Sigmoid colon (tissue), 7 donors: ENCODE measurements around the gene KISS1R. TPM values are rescaled to one million over a fixed set of nuclear protein-coding genes. Genes with fewer than 3 reads are reported as not detected.

ENCODE experiments used
- DNase-seq: peaks from one replicate; pipeline ENCODE4 v3.0.0-alpha.2; 2019
- H3K27ac ChIP-seq, 4 donors: fragments of 200-600 bp; sonication (generic); one replicate each; pipeline ENCODE4 v1.5.1; 2016 to 2019; ENCODE audit warnings: mild to moderate bottlenecking in 1 of 4
- H3K27me3 ChIP-seq, 3 donors: fragments of 200-600 bp; sonication (generic); one replicate each; pipeline ENCODE4 v1.5.1; 2019; ENCODE audit warnings: mild to moderate bottlenecking in 1 of 3
- H3K36me3 ChIP-seq, 4 donors: fragments of 200-600 bp; sonication (generic); one replicate each; pipeline ENCODE4 v1.5.1; 2016 to 2019
- H3K4me1 ChIP-seq, 4 donors: fragments of 200-600 bp; sonication (generic); one replicate each; pipeline ENCODE4 v1.5.1; 2017 to 2019
- H3K4me3 ChIP-seq, 4 donors: fragments of 200-600 bp; sonication (generic); one replicate each; pipeline ENCODE4 v1.5.1; 2017 to 2019; ENCODE audit warnings: mild to moderate bottlenecking in 2 of 4, moderate library complexity in 1 of 4
- H3K9me3 ChIP-seq, 4 donors: fragments of 200-600 bp in 3 of 4; sonication (generic) in 3 of 4; one replicate each; pipeline versions ENCODE4 v1.5.1 to v1.6.1; 2013 to 2019
- EP300 ChIP-seq, 4 donors: sonication (generic); formaldehyde crosslinking; IDR thresholded peaks; one replicate each; pipeline ENCODE4 v1.6.1; 2017; ENCODE audit warnings: antibody characterized with exemption in 4 of 4
- POLR2A ChIP-seq, 2 donors: fragments of 450-650 bp; IDR thresholded peaks; one replicate each; pipeline ENCODE4 v1.6.1; 2016; ENCODE audit warnings: antibody characterized with exemption in 2 of 2, mild to moderate bottlenecking in 2 of 2, moderate library complexity in 2 of 2
- POLR2AphosphoS5 ChIP-seq, 4 donors: sonication (generic); formaldehyde crosslinking; IDR thresholded peaks; one replicate each; pipeline ENCODE4 v1.6.1; 2017; ENCODE audit warnings: antibody characterized with exemption in 4 of 4
- WGBS, 2 donors: extraction: QIAGEN DNeasy Blood & Tissue Kit; methylation state at CpG; one replicate each; pipeline ENCODE4 v1.1.7; 2013; 5-methylcytosine and 5-hydroxymethylcytosine counted together
- intact Hi-C: fragments of 100-400 bp; cut with DNase I; formaldehyde crosslinking; loops from one replicate; pipeline ENCODE4 v1.15.1; 2023
- polyA plus RNA-seq, 3 donors: library from polyadenylated mRNA; stranded (reverse); fragments of 200-250 nt; gene quantifications; one replicate each; pipeline ENCODE4 v1.2.3, GENCODE V29; 2013
- total RNA-seq, 4 donors: library from RNA; depleted of rRNA; stranded (reverse); fragments of >200 nt; gene quantifications; one replicate each; pipeline ENCODE4 v1.1.0, GENCODE V29; 2016
- TF ChIP-seq, protein P1 (sequence below), 4 experiments: fragments of 450-650 bp in 3 of 4; fragments of 200-600 bp in 1 of 4; IDR thresholded peaks; one replicate each; pipeline ENCODE4 v1.5.1; 2016 to 2019; ENCODE audit warnings: antibody characterized with exemption in 4 of 4, mild to moderate bottlenecking in 3 of 4, moderate library complexity in 2 of 4
- donor health status: healthy with polysubstance abuse.
- donor health status: Bipolar disorder and iron deficiency.
- donor health status: healthy.

KISS1R gene
- total and polyA plus RNA-seq, 7 donors = 0.13 TPM; not detected in 6

DNA sequence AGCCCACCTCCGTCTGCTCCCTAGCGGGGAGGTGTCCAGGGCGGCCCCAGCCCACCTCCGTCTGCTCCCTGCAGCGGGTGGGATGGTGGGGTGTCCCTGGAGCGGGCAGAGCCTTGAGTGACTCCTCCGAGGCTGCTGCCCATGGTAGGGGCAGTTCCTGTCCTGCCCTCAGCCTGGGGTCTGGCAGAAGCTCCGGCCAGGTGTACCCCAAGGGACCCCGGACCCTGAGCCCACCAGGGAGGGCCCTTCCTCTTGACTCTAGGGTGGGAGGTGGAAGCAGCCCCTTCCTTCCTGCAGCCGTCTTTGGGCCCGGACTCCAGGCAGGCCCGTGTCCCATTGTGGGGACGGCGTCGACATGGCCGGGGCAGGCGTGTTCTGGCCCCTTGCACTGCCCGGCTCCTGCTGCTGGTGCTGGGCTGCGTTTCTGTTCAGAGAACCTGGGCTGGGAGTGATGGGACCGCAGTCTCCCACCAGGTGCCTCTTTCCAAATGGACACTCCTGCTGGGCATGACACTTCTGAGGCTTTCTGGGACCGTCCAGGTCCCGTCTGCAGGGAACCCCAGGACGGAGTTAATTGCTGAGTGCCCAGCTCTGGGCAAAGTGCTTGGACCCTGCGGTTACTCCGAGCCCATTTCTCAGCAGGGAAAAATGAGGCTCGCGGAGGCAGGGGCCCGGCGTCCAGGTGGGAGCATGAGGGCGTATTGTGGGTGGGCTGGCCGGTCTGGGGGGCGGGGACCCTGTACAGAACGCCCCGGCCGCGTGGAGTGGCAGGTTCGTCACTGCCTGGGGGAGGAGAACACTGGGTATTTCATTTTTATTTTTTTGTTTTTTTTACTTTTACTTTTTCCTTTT lies 28.5 kb downstream of the KISS1R start:
- no peak overlapping the region for H3K27ac ChIP-seq
- WGBS, 2 donors = 81 to 90% methylated on average over 37 of the region's 37 CpGs
- no peak for DNase-seq
- no peak overlapping the region for H3K4me3 ChIP-seq
- no peaks in the 10 kb centered on the region for H3K9me3 ChIP-seq
- H3K4me1 ChIP-seq = peaks cover 0 to 36% (median 13%) of the 10 kb centered on the region in 4 donors
- H3K27me3 ChIP-seq = no peaks in the 10 kb centered on the region
- intact Hi-C loops = no loop called here
- TF ChIP-seq EP300 (IDR thresholded peaks at IDR 0.05) (no peak), POLR2A (IDR thresholded peaks at IDR 0.05) (no peak), POLR2AphosphoS5 (IDR thresholded peaks at IDR 0.05) (no peak)
- no peaks in the 10 kb centered on the region for H3K36me3 ChIP-seq

DNA sequence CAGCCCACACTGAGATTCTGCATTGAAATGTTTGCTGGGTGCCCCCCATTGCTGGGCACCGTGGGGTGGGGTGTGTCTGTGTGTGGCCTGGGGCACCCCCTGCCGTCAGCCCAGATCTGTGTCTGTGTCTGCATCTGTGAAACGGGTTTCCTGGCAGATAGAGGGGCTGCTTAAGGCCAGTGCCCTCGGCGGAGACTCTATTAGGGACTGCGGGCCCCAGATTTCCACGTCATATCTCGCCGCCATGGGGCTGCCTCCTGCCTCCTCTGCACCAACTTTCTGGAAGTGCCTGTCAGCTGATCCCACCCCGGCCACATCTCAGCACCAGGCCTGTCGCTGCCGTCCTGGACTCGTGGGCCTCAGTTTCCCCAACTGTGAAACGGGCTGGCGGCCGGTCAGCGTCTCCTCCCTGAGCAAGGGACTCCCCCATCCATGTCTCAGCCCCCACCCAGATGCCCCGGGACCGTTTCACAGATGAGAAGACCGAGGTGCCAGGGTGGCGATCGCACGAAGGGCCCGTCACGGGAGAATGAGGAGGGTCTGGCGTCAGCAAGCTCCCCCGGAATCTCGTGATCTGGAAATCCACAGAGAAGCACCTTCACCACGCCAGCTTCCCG lies 30.1 kb downstream of the KISS1R start:
- H3K36me3 ChIP-seq = no peaks in the 10 kb centered on the region
- 79 to 86% methylated on average over 30 of the region's 30 CpGs for WGBS, 2 donors
- no peak overlapping the region for H3K27ac ChIP-seq
- intact Hi-C loops = no loop called here
- no peak overlapping the region for H3K4me3 ChIP-seq
- peaks cover 0 to 20% (median under 1%) of the 10 kb centered on the region in 4 donors for H3K4me1 ChIP-seq
- no peaks in the 10 kb centered on the region for H3K27me3 ChIP-seq
- DNase-seq = no peak
- no peaks in the 10 kb centered on the region for H3K9me3 ChIP-seq
- TF ChIP-seq, protein P1, sequence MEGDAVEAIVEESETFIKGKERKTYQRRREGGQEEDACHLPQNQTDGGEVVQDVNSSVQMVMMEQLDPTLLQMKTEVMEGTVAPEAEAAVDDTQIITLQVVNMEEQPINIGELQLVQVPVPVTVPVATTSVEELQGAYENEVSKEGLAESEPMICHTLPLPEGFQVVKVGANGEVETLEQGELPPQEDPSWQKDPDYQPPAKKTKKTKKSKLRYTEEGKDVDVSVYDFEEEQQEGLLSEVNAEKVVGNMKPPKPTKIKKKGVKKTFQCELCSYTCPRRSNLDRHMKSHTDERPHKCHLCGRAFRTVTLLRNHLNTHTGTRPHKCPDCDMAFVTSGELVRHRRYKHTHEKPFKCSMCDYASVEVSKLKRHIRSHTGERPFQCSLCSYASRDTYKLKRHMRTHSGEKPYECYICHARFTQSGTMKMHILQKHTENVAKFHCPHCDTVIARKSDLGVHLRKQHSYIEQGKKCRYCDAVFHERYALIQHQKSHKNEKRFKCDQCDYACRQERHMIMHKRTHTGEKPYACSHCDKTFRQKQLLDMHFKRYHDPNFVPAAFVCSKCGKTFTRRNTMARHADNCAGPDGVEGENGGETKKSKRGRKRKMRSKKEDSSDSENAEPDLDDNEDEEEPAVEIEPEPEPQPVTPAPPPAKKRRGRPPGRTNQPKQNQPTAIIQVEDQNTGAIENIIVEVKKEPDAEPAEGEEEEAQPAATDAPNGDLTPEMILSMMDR (IDR thresholded peaks at IDR 0.05) = no peak
- TF ChIP-seq EP300 (IDR thresholded peaks at IDR 0.05) = no peak

DNA sequence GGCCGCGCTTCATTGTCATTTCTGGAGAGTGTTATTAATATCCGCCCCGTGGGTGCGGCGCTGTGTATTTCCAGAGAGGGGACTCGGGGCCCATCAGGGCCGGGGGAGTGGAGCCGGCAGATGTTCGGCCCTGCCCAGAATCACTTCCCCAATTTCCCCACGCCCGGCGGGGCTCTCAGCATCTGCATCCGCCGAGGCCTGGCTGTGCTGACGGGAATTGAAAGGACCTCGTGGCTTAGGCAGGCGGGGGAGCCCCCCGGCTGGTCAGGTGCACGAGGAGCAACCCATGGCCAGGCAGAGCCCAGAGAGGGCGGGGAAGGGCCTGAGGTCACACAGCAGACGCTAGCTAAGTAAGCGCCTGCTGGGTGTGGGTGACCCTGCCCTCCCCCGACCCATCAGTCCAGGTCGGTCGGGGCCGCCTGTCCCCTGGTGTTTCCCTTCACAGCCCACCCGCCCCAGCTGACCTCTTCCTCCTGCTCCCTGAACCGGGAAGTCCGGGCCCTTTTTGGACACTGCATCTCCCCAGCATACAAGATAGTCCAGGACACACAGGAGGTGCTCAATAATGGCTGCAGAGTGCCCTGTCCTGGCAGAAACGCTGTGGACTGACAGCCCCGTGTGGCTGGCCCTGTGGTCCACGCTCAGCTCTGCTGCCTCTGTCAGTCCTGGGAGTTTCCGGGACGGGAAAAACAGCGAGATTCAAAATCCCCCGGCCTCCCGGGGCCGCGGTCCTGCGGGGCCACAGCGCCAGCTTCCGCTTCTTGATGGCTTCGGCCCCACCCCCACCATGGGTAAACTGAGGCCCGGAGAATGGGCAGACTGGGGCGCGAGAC lies 30.8 kb downstream of the KISS1R start:
- intact Hi-C loops = no loop called here
- DNase-seq = peak; percentile 87
- H3K4me3 ChIP-seq = no peak overlapping the region
- peaks cover 0 to 24% (median 5%) of the 10 kb centered on the region in 4 donors for H3K4me1 ChIP-seq
- no peaks in the 10 kb centered on the region for H3K9me3 ChIP-seq
- TF ChIP-seq POLR2A (IDR thresholded peaks at IDR 0.05) = no peak
- peak in 1 of 4 donors; percentile 21 for TF ChIP-seq EP300 (IDR thresholded peaks at IDR 0.05)
- TF ChIP-seq, protein P1 (IDR thresholded peaks at IDR 0.05) = no peak
- TF ChIP-seq POLR2AphosphoS5 (IDR thresholded peaks at IDR 0.05) = peak in 3 of 4 donors; percentile 35 to 69 (median 53)
- H3K27me3 ChIP-seq = no peaks in the 10 kb centered on the region
- H3K36me3 ChIP-seq = no peaks in the 10 kb centered on the region
- 66 to 79% methylated on average over 47 of the region's 47 CpGs for WGBS, 2 donors
- H3K27ac ChIP-seq = no peak overlapping the region

DNA sequence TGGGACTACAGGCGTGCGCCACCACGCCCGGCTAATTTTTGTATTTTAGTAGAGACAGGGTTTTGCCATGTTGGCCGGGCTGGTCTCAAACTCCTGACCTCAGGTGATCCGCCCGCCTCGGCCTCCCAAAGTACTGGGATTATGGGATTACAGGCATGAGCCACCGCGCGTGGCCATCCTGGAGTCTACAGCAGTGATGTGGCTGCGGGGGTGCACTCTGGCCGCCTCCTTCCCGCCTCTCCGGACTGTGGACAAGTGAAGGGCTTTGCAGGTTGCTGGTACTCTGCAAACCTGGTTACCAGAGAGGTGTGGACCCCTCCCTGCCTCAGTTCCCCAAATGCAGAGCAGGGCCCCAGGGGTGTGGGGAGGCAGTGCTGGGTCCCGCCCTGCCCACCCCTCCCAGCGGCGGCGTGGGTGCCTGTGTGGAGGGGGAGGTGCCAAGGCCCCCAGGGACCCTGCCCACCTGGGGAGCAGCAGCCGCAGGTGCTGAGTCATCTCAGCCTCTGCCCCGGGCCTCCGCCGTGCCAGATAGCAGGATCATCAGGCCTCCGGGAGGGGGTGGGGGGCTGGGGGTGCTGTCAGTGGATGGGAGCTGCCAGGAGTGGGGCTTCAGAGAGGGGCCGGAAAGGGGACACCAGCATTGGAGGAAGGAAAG lies 31.8 kb downstream of the KISS1R start:
- Histone ChIP-seq H3K9me3 (no peaks in the 10 kb centered on the region), H3K36me3 (no peaks in the 10 kb centered on the region), H3K27me3 (no peaks in the 10 kb centered on the region), H3K27ac (no peak overlapping the region), H3K4me3 (no peak overlapping the region), H3K4me1 (peaks cover 0 to 27% (median 12%) of the 10 kb centered on the region in 4 donors)
- no peak for DNase-seq
- TF ChIP-seq POLR2AphosphoS5 (IDR thresholded peaks at IDR 0.05) (no peak), EP300 (IDR thresholded peaks at IDR 0.05) (no peak), POLR2A (IDR thresholded peaks at IDR 0.05) (no peak)
- TF ChIP-seq, protein P1 (IDR thresholded peaks at IDR 0.05) = no peak
- intact Hi-C loops = no loop called here
- WGBS, 2 donors = 76 to 88% methylated on average over 25 of the region's 25 CpGs
